Measurements from ENCODE around the gene NR2E1.

The NR2E1 gene

DNA sequence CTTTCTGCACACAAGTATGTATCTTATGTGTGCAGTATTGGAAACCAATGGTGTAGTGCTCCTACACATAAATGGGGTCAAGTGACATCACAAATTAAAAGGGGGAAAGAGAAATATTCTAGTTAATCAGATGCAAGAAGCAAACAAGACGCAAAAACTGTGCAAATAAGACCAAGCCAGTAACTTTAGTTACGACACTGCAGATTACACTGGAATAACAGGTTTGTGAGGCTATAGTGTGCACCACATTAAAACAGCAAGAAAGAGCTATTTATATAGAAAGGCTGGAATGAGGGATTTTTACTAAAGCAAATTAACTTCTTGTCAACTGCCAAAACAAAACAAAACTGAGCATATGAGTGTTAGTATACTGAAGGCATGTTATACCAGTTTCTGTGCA is 45.8 kb downstream of the NR2E1 start:
- DNase-seq, result no peak

GRCh38 chr6:108222064-108222463 is 56.2 kb downstream of the NR2E1 start:
- DNase-seq, result no peak

- DNase-seq, result no peak
These were observed 56.7 kb downstream of the NR2E1 start for GRCh38 chr6:108222504-108222903.

DNA sequence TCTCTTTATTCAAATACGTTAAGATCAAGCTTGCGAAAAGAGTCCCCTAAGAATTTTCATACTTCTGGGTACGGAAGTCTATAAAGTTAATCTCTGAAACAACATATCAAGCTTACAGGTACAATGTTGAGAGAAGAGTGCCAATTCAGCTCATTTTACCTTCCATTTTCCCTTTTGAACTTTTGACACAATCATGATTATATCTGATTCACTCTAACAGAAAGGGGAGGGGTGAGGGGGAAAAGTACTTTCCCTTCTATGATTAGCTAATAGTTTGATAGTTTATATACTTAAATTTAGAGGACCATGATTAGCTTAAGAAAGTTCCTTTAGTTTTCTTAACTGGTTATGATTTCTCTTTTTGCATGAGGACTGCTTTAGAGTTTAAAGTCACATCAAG is 61.5 kb downstream of the NR2E1 start:
- DNase-seq, result no peak

DNA sequence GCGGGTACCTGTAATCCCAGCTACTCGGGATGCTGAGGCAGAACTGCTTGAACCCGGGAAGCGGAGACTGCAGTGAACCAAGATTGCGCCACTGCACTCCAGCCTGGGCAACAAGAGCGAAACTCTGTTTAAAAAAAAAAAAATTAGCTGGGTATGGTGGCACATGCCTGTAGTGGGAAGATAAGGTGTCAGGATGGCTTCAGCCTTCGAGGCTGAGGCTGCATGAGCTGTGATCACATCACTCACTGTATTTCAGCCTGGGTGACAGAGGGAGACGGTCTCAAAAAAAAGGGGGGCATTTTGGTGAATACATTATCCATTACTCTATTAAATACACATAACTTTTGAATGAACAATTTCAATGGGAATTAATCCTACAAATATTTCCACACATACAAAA is 62.6 kb downstream of the NR2E1 start:
- DNase-seq, result no peak

GRCh38 chr6:108235127-108235526 is 69.3 kb downstream of the NR2E1 start:
- DNase-seq, result no peak

DNA sequence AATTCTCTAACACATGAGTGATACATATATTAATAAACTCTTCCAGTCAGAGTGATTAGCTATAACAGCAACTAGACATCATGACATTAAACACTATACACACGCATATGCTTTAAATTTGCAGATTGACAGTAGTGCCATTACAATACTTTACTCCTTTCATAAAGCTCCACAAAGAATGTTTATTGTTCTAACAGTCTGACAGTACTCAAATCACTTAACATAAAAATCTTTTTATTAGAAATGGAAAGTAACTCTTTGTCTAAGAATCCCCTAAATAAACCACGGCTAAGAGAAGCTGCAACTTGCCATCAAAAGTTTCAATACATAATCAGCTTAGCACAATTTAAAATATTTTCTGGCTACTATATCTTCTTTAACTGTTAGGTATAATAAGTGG is 71.0 kb downstream of the NR2E1 start:
- DNase-seq, result no peak

GRCh38 chr6:108238322-108238721 is 72.5 kb downstream of the NR2E1 start:
- no peak for DNase-seq
